HEK293 (cell line): ENCODE results near the gene HMX1.

ENCODE experiments used
- CTCF ChIA-PET: fragments of 350-600 bp; formaldehyde crosslinking; extraction: SDS; loops from one replicate; lab custom pipeline; 2021; ENCODE audit warnings: antibody characterized with exemption; lab: Yijun Ruan, JAX
- POLR2A ChIA-PET: fragments of 300-600 bp; formaldehyde crosslinking; extraction: SDS; loops from one replicate; lab custom pipeline; 2020; ENCODE audit warnings: antibody characterized with exemption, inconsistent platforms; lab: Yijun Ruan, JAX
- H3K27ac ChIP-seq: fragments of 200-500 bp; sonication (Bioruptor generic); 2 replicates; pipeline ENCODE4 v1.5.1; 2014; ENCODE audit warnings: low read depth, low read length, control low read depth, inconsistent platforms; ENCODE audit errors: extremely low read depth
- H3K36me3 ChIP-seq, 2 experiments: fragments of 200-500 bp in 1 of 2; sonication (Bioruptor generic) in 1 of 2; 1 replicate in 1 of 2; 2 replicates in 1 of 2; pipeline ENCODE4 v1.5.1; 2014 to 2017; ENCODE audit warnings: inconsistent platforms in 2 of 2, low read length in 2 of 2; ENCODE audit not compliant: control insufficient read depth in 2 of 2, insufficient read depth in 1 of 2
- H3K4me1 ChIP-seq: fragments of 200-500 bp; sonication (Bioruptor generic); 2 replicates; pipeline ENCODE4 v1.5.1; 2014; ENCODE audit warnings: mild to moderate bottlenecking, low read length, inconsistent platforms; ENCODE audit not compliant: control insufficient read depth, insufficient read depth
- H3K4me3 ChIP-seq: 2 replicates; pipeline ENCODE4 v1.5.1; 2011; ENCODE audit warnings: low read depth, mild to moderate bottlenecking, control low read depth, low read length, moderate library complexity
- H3K9me3 ChIP-seq: fragments of 200-500 bp; sonication (Bioruptor generic); 2 replicates; pipeline ENCODE4 v1.5.1; 2014; ENCODE audit warnings: low read depth, low read length, inconsistent platforms; ENCODE audit not compliant: control insufficient read depth, insufficient read depth
- BCL11A ChIP-seq: fragments of 450-650 bp; formaldehyde crosslinking; IDR thresholded peaks from 2 replicates; pipeline ENCODE4 v1.5.1; 2016; ENCODE audit warnings: low read depth, missing biosample characterization, missing genetic modification characterization
- EGR2 ChIP-seq: fragments of 450-650 bp; formaldehyde crosslinking; IDR thresholded peaks from 2 replicates; pipeline ENCODE4 v1.5.1; 2016; ENCODE audit warnings: low read depth, missing biosample characterization, missing genetic modification characterization
- KLF1 ChIP-seq: fragments of 450-650 bp; formaldehyde crosslinking; IDR thresholded peaks from 2 replicates; pipeline ENCODE4 v1.5.1; 2016; ENCODE audit warnings: missing biosample characterization, missing genetic modification characterization
- SCRT2 ChIP-seq: fragments of 450-650 bp; formaldehyde crosslinking; IDR thresholded peaks from 2 replicates; pipeline ENCODE4 v1.5.1; 2016; ENCODE audit warnings: missing biosample characterization, missing genetic modification characterization
- TCF7L2 ChIP-seq: IDR thresholded peaks from 2 replicates; pipeline ENCODE4 v1.6.1; 2011; ENCODE audit warnings: low read depth, mild to moderate bottlenecking, inconsistent platforms, low read length, moderate library complexity, borderline replicate concordance
- ZBTB20 ChIP-seq: fragments of 450-650 bp; formaldehyde crosslinking; IDR thresholded peaks from 2 replicates; pipeline ENCODE4 v1.5.1; 2016; ENCODE audit warnings: missing biosample characterization, missing genetic modification characterization
- ZFP3 ChIP-seq: fragments of 450-650 bp; formaldehyde crosslinking; IDR thresholded peaks from 2 replicates; pipeline ENCODE4 v1.5.1; 2016; ENCODE audit warnings: low read depth, missing biosample characterization, missing genetic modification characterization
- ZNF132 ChIP-seq: fragments of 450-650 bp; formaldehyde crosslinking; IDR thresholded peaks from 2 replicates; pipeline ENCODE4 v1.5.1; 2017; ENCODE audit warnings: missing biosample characterization, missing genetic modification characterization, borderline replicate concordance
- ZNF146 ChIP-seq: fragments of 450-650 bp; formaldehyde crosslinking; IDR thresholded peaks from 2 replicates; pipeline ENCODE4 v1.5.1; 2016; ENCODE audit warnings: missing biosample characterization, missing genetic modification characterization
- ZNF335 ChIP-seq: fragments of 450-650 bp; formaldehyde crosslinking; conservative IDR thresholded peaks from 2 replicates; pipeline ENCODE4 v1.5.1; 2016; ENCODE audit warnings: missing biosample characterization, missing genetic modification characterization
- ZNF433 ChIP-seq: fragments of 450-650 bp; formaldehyde crosslinking; IDR thresholded peaks from 2 replicates; pipeline ENCODE4 v1.5.1; 2016; ENCODE audit warnings: missing biosample characterization, missing genetic modification characterization, low read depth
- ZNF510 ChIP-seq: fragments of 450-650 bp; formaldehyde crosslinking; IDR thresholded peaks from 2 replicates; pipeline ENCODE4 v1.5.1; 2018; ENCODE audit warnings: mild to moderate bottlenecking, missing genetic modification characterization, missing biosample characterization; ENCODE audit not compliant: insufficient replicate concordance
- ZNF530 ChIP-seq: fragments of 450-650 bp; formaldehyde crosslinking; IDR thresholded peaks from 2 replicates; pipeline ENCODE4 v1.5.1; 2016; ENCODE audit warnings: low read depth, missing biosample characterization, missing genetic modification characterization
- ZNF664 ChIP-seq: fragments of 450-650 bp; formaldehyde crosslinking; IDR thresholded peaks from 2 replicates; pipeline ENCODE4 v1.5.1; 2016; ENCODE audit warnings: missing biosample characterization, missing genetic modification characterization
- ZNF792 ChIP-seq: fragments of 450-650 bp; formaldehyde crosslinking; IDR thresholded peaks from 2 replicates; pipeline ENCODE4 v1.5.1; 2016; ENCODE audit warnings: missing biosample characterization, missing genetic modification characterization
- ZSCAN23 ChIP-seq: fragments of 450-650 bp; formaldehyde crosslinking; IDR thresholded peaks from 2 replicates; pipeline ENCODE4 v1.5.1; 2016; ENCODE audit warnings: missing biosample characterization, missing genetic modification characterization
- ZXDB ChIP-seq: fragments of 450-650 bp; formaldehyde crosslinking; IDR thresholded peaks from 2 replicates; pipeline ENCODE4 v1.5.1; 2016; ENCODE audit warnings: missing biosample characterization, missing genetic modification characterization
- TF ChIP-seq, protein P1 (sequence below): fragments of 450-650 bp; formaldehyde crosslinking; IDR thresholded peaks from 2 replicates; pipeline ENCODE4 v1.5.1; 2016; ENCODE audit warnings: missing biosample characterization, missing genetic modification characterization
- TF ChIP-seq, protein P2 (sequence below): fragments of 450-650 bp; formaldehyde crosslinking; IDR thresholded peaks from 2 replicates; pipeline ENCODE4 v1.5.1; 2016; ENCODE audit warnings: missing biosample characterization, missing genetic modification characterization

The HMX1 gene

DNA sequence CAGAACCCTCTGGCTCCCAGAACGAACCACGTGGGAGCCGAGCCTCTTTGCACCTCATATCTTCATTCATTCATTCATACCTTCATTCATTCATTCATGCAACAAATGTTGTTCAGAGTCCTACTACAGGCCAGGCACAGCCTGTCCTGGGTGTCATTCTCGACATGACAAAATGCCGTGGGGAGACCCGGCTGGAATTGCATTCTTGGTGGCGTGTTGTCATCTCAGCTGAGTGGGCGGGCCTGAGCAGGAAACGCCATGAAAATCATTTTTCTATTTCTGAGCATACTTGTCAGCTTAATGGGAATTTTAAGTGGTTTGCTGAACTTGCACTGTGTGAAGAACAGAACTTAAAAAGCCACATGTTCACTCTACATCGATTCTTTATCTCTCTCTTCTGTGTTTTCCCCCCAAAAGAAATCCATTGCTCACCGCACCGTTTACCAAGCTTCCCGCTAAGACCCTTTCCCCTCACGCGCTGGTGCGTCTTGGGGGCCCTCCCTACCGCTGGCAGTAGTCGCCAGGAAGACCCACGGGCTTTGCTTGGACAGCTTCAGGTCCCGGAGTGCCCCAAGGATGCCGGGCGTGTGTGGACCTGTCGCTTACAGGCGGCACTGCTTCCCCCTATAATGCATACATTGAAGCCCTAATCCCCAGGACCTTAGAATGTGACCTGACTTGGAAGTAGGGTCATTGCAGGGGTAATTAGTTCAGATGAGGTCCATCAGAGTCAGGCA is 41.6 kb upstream of the HMX1 start:
- Histone ChIP-seq H3K4me1 (no peaks in the 10 kb centered on the region), H3K4me3 (no peak overlapping the region), H3K27ac (no peak overlapping the region), H3K36me3 (no peaks in the 10 kb centered on the region), H3K9me3 (no peaks in the 10 kb centered on the region)
- CTCF ChIA-PET, result no interaction called here
- TF ChIP-seq, protein P1, sequence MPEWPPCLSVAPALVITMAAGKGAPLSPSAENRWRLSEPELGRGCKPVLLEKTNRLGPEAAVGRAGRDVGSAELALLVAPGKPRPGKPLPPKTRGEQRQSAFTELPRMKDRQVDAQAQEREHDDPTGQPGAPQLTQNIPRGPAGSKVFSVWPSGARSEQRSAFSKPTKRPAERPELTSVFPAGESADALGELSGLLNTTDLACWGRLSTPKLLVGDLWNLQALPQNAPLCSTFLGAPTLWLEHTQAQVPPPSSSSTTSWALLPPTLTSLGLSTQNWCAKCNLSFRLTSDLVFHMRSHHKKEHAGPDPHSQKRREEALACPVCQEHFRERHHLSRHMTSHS (tag by site-specific recombination), result no peak
- TF ChIP-seq SCRT2, result peak; percentile 53
- 0 out of 2 replicates have a peak, but pooled peaks have one; percentile 17 for TF ChIP-seq ZNF335
- POLR2A ChIA-PET, result no interaction called here

DNA sequence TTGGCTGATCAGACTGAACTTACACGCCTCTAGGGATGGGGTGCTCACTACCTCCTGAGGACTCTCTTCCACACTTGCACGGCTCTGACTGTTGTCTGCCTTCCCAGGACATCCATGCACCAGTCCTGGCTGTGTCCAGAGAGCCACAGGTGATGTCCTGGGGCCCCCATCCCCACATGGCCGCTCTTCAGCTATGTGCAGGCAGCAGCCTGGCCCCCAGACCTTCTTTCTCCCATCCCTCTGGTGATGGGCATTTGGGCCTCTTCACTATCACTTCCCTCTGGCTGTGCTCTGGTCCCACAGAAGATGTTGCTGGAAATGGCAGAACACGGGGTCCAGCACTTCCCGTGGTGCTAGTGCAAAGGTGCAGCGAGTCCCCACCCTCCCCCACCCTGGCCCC is 40.9 kb upstream of the HMX1 start:
- H3K36me3 ChIP-seq, result no peaks in the 10 kb centered on the region
- POLR2A ChIA-PET, result no interaction called here
- H3K9me3 ChIP-seq, result no peaks in the 10 kb centered on the region
- CTCF ChIA-PET, result no interaction called here
- no peak overlapping the region for H3K4me3 ChIP-seq
- H3K4me1 ChIP-seq, result no peaks in the 10 kb centered on the region
- no peak overlapping the region for H3K27ac ChIP-seq
- TF ChIP-seq, protein P2, sequence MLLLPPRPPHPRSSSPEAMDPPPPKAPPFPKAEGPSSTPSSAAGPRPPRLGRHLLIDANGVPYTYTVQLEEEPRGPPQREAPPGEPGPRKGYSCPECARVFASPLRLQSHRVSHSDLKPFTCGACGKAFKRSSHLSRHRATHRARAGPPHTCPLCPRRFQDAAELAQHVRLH (tag by site-specific recombination), result peak; percentile 54; the same call in 1 of the 2 replicates
- no peak for TF ChIP-seq ZNF792 (tag by site-specific recombination)
- TF ChIP-seq, all 188 proteins: peak for 1

DNA sequence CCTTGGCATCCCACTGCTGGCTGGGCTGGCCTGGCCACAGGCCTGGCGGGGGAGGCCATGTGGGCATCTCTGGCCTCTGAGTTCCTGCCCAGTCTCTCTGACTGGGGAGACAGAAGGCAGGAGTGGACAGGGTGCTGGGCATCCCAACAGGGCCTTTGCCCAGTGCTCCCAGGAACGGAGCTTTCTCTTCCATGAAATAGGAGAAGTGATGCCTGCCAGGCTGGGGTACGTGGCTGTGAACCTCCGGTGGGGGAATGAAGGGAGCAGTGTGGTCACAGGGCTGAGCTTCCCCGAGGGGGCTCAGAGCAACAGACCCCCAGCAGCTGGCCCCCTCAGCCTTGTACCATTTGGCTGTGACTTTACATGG is 40.4 kb upstream of the HMX1 start:
- Histone ChIP-seq H3K27ac (no peak overlapping the region), H3K4me1 (no peaks in the 10 kb centered on the region), H3K36me3 (no peaks in the 10 kb centered on the region), H3K4me3 (no peak overlapping the region), H3K9me3 (no peaks in the 10 kb centered on the region)
- POLR2A ChIA-PET, result no interaction called here
- CTCF ChIA-PET, result no interaction called here
- TF ChIP-seq ZFP3 (tag by site-specific recombination), result no peak
- TF ChIP-seq BCL11A (tag by site-specific recombination), result no peak
- no peak for TF ChIP-seq ZNF664 (tag by site-specific recombination)
- no peak for TF ChIP-seq ZBTB20
- no peak for TF ChIP-seq ZNF510 (tag by site-specific recombination)
- no peak for TF ChIP-seq ZNF132
- no peak for TF ChIP-seq EGR2 (tag by site-specific recombination)
- no peak for TF ChIP-seq ZXDB (tag by site-specific recombination)
- no peak for TF ChIP-seq ZNF530
- TF ChIP-seq TCF7L2, result no peak
- no peak for TF ChIP-seq ZNF146
- TF ChIP-seq ZSCAN23 (tag by site-specific recombination), result no peak
- TF ChIP-seq KLF1 (tag by site-specific recombination), result no peak
- TF ChIP-seq ZNF433 (tag by site-specific recombination), result no peak
